ENCODE data around the gene GDF2.

The GDF2 gene

DNA sequence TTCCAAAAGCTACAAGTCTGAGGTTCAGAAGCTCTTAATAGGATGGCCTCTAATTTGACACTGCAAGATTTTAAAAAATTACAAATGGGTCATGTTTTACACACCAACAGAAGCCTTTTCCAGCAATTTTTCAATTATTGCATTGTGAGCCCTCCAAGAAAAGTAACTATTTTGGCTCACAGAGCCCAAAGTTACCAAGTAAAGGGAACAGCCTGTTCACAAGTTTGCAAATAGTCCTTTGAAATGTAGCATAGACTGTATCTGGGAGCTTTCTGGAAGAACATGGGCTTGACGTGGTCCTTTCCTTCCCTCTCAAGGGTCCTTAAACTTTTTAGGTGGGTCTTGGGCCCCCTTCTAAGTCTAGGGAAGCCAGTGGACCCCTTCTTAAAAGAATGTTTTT, 23.5 kb upstream of the GDF2 start:
- no peak for TF ChIP-seq GATA3 (IDR thresholded peaks at IDR 0.05; ENCODE audit: low read depth, low read length)
- TF ChIP-seq GATA2 (IDR thresholded peaks at IDR 0.05; ENCODE audit: low read depth, low read length) = no peak

DNA sequence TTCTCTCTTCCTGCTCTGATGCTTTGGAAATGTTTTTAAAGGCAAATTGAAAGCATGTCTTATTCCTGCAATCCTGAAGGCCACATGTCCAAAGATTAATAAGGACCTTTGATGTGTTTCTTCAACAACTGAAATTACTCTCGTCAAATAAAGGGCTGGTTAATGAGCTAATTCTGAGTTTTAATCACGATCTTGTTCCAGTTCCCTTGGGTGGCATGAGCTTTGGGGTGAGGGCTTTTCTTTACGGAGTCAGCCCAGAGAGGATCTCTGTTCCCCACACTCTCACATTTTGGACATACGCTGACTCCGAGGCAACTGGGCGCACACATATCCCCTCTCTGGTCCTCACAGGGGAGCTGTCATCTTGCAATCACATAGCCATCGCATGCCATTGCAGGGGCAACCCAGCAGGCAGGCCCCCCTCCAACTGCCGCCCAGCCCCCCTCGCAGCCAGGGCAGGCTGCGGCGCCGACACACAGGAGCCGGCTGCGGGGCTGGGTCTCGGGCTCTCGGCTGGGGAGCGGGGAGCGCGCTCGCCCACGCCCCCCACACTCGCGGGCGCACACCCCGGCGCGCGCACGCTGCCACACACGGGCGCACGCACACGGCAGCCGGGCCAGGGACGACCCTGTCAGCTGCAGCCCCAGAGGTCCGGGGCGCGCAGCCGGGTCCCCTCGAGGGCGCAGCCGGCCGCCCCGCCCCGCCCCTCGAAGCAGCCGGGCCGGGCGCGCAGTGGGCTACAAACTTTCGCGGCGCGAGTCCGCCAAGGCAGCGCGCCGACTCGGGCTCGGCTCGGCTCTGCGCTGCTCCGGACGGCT, 22.4 kb upstream of the GDF2 start, which contains the start of gene GDF10:
GDF10 (plus strand) TSS at position 587 of the 818 bp plus-strand sequence. CDS start 455 bp downstream, outside the sequence.
- TF ChIP-seq GATA2 (IDR thresholded peaks at IDR 0.05; ENCODE audit: low read depth, low read length) (no peak), GATA3 (IDR thresholded peaks at IDR 0.05; ENCODE audit: low read depth, low read length) (no peak)

DNA sequence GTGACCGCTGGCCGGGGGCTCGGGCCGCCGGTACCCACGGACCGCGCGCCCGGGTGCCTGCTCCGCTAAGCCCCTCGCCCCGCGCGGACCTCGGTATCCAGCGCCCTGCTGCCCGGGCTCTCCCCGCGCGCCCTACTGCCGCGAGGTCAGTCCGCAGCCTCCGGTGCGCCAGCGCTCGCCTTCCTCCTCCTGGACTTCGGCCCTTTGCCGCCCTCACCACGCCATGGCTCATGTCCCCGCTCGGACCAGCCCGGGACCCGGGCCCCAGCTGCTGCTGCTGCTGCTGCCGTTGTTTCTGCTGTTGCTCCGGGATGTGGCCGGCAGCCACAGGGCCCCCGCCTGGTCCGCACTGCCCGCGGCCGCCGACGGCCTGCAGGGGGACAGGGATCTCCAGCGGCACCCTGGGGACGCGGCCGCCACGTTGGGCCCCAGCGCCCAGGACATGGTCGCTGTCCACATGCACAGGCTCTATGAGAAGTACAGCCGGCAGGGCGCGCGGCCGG, 21.8 kb upstream of the GDF2 start:
- TF ChIP-seq GATA3 (IDR thresholded peaks at IDR 0.05; ENCODE audit: low read depth, low read length) = no peak
- no peak for TF ChIP-seq GATA2 (IDR thresholded peaks at IDR 0.05; ENCODE audit: low read depth, low read length)

- TF ChIP-seq GATA3 (IDR thresholded peaks at IDR 0.05; ENCODE audit: low read depth, low read length) (no peak), GATA2 (IDR thresholded peaks at IDR 0.05; ENCODE audit: low read depth, low read length) (no peak)
These were observed 20.4 kb upstream of the GDF2 start for GRCh38 chr10:47301833-47302232.

DNA sequence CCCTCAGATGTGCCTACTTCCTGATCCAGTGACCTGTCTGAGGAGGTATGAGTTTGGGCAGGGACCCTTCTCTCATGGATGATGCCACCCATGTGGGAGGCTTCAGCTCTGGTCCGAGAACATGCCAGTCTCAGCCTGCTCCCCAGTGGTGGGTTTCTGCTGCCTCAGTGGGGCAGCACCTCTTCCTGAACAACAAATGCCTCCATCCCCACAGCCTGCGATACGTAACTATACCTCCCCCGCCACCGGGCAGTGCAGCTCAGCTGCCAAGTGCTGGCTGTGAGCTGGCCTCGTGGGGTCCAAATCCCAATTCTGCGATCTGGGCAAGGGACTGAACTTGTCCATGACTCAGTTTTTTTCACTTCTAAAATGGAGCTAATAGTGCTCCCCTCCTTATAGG, 19.1 kb upstream of the GDF2 start:
- no peak for TF ChIP-seq GATA2 (IDR thresholded peaks at IDR 0.05; ENCODE audit: low read depth, low read length)
- TF ChIP-seq GATA3 (IDR thresholded peaks at IDR 0.05; ENCODE audit: low read depth, low read length) = no peak

DNA sequence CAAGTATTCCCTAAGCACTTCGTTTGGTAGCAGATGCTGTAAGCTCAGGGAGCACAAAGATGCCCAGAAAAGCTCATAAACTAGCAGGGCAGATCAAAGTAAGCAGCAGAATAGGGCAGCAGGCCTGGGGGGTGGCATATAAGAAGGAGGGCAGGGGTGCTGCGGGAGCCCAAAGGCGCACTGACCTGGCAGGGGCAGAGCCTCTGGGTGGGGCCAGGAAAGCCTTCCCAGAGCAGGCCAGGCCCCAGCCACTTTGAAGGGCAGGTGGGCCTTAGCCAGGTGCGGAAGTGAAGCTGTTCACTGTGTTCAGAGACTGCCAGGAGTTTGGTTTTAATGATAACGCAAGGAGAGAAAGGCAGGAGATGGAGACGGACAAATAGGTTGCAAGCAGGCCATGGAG, 18.4 kb upstream of the GDF2 start:
- TF ChIP-seq GATA2 (IDR thresholded peaks at IDR 0.05; ENCODE audit: low read depth, low read length) = no peak
- no peak for TF ChIP-seq GATA3 (IDR thresholded peaks at IDR 0.05; ENCODE audit: low read depth, low read length)

- TF ChIP-seq GATA2 (IDR thresholded peaks at IDR 0.05; ENCODE audit: low read depth, low read length) (no peak), GATA3 (IDR thresholded peaks at IDR 0.05; ENCODE audit: low read depth, low read length) (no peak)
These were observed 16.7 kb upstream of the GDF2 start for GRCh38 chr10:47305566-47305965.

- TF ChIP-seq GATA3 (IDR thresholded peaks at IDR 0.05; ENCODE audit: low read depth, low read length) = no peak
- no peak for TF ChIP-seq GATA2 (IDR thresholded peaks at IDR 0.05; ENCODE audit: low read depth, low read length)
These were observed 15.7 kb upstream of the GDF2 start for GRCh38 chr10:47306387-47307210.

DNA sequence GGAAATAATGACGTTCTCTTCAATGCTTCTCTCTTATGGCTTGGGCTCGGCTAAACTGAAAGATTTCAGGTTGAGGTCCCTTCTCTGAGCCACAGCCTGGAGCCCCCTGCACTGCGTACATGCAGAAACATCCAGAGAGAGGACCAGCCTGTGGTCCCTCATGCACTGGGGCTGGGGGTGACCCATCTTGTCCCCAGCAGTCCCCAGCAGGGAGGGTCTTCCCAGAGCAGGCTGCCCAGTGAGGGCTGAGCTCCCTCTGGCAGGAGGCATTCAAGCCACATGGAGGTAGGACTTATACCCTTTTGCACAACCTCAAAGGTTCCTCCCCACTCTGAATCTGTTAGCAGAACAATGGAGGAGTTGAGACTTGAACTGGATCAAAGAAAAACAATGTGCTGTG, 14.9 kb upstream of the GDF2 start:
- TF ChIP-seq GATA3 (IDR thresholded peaks at IDR 0.05; ENCODE audit: low read depth, low read length) = no peak
- TF ChIP-seq GATA2 (IDR thresholded peaks at IDR 0.05; ENCODE audit: low read depth, low read length) = no peak

GRCh38 chr10:47308775-47309174, 13.5 kb upstream of the GDF2 start:
- TF ChIP-seq GATA3 (IDR thresholded peaks at IDR 0.05; ENCODE audit: low read depth, low read length) = no peak
- TF ChIP-seq GATA2 (IDR thresholded peaks at IDR 0.05; ENCODE audit: low read depth, low read length) = no peak

- TF ChIP-seq GATA3 (IDR thresholded peaks at IDR 0.05; ENCODE audit: low read depth, low read length) (no peak), GATA2 (IDR thresholded peaks at IDR 0.05; ENCODE audit: low read depth, low read length) (no peak)
These were observed 12.7 kb upstream of the GDF2 start for GRCh38 chr10:47309408-47310089.

DNA sequence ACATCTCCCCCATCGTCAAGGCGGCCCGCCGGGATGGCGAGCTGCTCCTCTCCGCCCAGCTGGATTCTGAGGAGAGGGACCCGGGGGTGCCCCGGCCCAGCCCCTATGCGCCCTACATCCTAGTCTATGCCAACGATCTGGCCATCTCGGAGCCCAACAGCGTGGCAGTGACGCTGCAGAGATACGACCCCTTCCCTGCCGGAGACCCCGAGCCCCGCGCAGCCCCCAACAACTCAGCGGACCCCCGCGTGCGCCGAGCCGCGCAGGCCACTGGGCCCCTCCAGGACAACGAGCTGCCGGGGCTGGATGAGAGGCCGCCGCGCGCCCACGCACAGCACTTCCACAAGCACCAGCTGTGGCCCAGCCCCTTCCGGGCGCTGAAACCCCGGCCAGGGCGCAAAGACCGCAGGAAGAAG, 12.2 kb upstream of the GDF2 start:
- TF ChIP-seq GATA3 (IDR thresholded peaks at IDR 0.05; ENCODE audit: low read depth, low read length) = no peak
- TF ChIP-seq GATA2 (IDR thresholded peaks at IDR 0.05; ENCODE audit: low read depth, low read length) = no peak

DNA sequence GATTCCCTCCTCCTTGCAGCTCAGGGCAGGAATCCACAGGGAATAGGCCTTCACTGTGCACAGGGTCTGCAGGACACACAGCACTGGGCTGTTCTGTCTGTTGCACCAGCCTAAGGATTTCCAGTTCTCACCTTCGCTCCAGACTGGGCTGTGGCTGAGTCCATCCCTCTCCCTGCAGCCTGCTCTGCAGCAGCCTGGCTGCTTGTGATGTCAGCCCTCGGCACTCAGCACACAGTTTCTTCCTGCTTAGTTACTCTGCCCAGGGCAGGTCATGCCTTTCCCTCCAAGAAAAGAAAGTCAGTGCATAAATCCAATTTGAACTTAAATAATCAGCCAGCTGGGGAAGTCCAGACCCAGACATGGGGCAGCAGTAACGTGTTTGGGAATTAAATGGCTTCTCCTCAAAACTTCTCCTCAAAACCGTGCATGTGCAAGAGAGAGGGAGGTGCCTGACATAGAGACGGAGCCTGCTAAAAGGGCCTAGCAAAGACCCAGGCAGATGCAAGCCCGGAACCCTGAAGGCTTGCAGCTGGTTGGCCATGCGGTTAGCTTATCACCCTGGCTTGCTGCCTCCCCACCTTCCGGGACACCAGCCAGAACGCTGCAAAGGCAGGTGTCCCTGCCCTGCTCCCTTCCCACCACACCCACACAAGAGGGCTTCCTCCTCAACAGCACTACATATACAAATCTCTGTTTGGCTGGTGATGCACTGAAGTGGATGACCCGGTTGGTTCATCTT, 10.9 kb upstream of the GDF2 start:
- TF ChIP-seq GATA2 (IDR thresholded peaks at IDR 0.05; ENCODE audit: low read depth, low read length) = no peak
- no peak for TF ChIP-seq GATA3 (IDR thresholded peaks at IDR 0.05; ENCODE audit: low read depth, low read length)

Data from SH-SY5Y (cell line).